HepG2 (cell line): ENCODE data around the gene SUCLA2. TPM values are rescaled to one million over a fixed set of nuclear protein-coding genes. Genes with fewer than 3 reads are reported as not detected.

Experiments used
- ATF6 ChIP-seq: sonication (generic); formaldehyde crosslinking; conservative IDR thresholded peaks from 2 replicates; pipeline ENCODE4 v1.4.0; 2020; ENCODE audit warnings: missing genetic modification reagents
- NR2F6 ChIP-seq, 2 experiments: IDR thresholded peaks; 2 replicates each; pipeline ENCODE4 v1.6.1; 2016; ENCODE audit warnings: antibody characterized with exemption in 1 of 2, mild to moderate bottlenecking in 1 of 2
- RERE ChIP-seq: IDR thresholded peaks from 2 replicates; pipeline ENCODE4 v1.6.1; 2016; ENCODE audit warnings: low read depth, missing genetic modification reagents, missing compliant biosample characterization
- SNRNP70 ChIP-seq: fragments of 200-400 bp; formaldehyde crosslinking; IDR thresholded peaks from 2 replicates; pipeline ENCODE4 v1.6.1; 2017; ENCODE audit warnings: mild to moderate bottlenecking, low read depth, low read length, moderate library complexity
- ZNF451 ChIP-seq: sonication (generic); formaldehyde crosslinking; IDR thresholded peaks from 2 replicates; pipeline ENCODE4 v1.5.0; 2020; ENCODE audit warnings: mild to moderate bottlenecking, missing genetic modification reagents
- ZNF556 ChIP-seq: sonication (generic); formaldehyde crosslinking; IDR thresholded peaks from 2 replicates; pipeline ENCODE4 v1.4.0; 2020; ENCODE audit warnings: mild to moderate bottlenecking, missing genetic modification reagents, borderline replicate concordance
- ZNF678 ChIP-seq: sonication (generic); formaldehyde crosslinking; IDR thresholded peaks from 2 replicates; pipeline ENCODE4 v1.4.0; 2020; ENCODE audit warnings: mild to moderate bottlenecking, missing genetic modification reagents
- ZNF878 ChIP-seq: sonication (generic); formaldehyde crosslinking; IDR thresholded peaks from 2 replicates; pipeline ENCODE4 v1.8.1; 2023; ENCODE audit warnings: mild to moderate bottlenecking, missing genetic modification reagents, moderate library complexity
- ZSCAN21 ChIP-seq: sonication (generic); formaldehyde crosslinking; IDR thresholded peaks from 2 replicates; pipeline ENCODE4 v1.8.0; 2022; ENCODE audit warnings: mild to moderate bottlenecking, missing genetic modification reagents, moderate library complexity, borderline replicate concordance
- polyA plus RNA-seq, 8 experiments: library from polyadenylated mRNA; depleted of rRNA in 3 of 8; stranded (reverse) in 7 of 8; unstranded in 1 of 8; fragments of >200 nt; fragmentation: Illumina TruSeq in 4 of 8; extraction: Trizol in 4 of 8; gene quantifications; 2 replicates each; pipeline versions ENCODE4 v1.2.1 to v1.2.3, GENCODE V29; 2011 to 2016; ENCODE audit warnings: low read depth in 4 of 8, missing spikeins in 1 of 8, mixed read lengths in 1 of 8; ENCODE audit not compliant: insufficient read depth in 1 of 8
- total RNA-seq, 5 experiments: library from RNA; depleted of rRNA; stranded (reverse); fragments of >200 nt; fragmentation: Illumina TruSeq; extraction: Trizol; gene quantifications; 2 replicates each; pipeline ENCODE4 v1.2.3, GENCODE V29; 2016; ENCODE audit warnings: low read depth in 1 of 5
- TF ChIP-seq, protein P1 (sequence below): sonication (generic); formaldehyde crosslinking; IDR thresholded peaks from 2 replicates; pipeline ENCODE4 v1.4.0; 2020; ENCODE audit warnings: missing genetic modification reagents, low read depth, mild to moderate bottlenecking, borderline replicate concordance
- TF ChIP-seq, protein P2 (sequence below): sonication (generic); formaldehyde crosslinking; IDR thresholded peaks from 2 replicates; pipeline ENCODE4 v1.4.0; 2020; ENCODE audit warnings: missing genetic modification reagents

Gene SUCLA2
- total and polyA plus RNA-seq, 2 of the 13 experiments (the other 11 are each of a cell fraction or from before 2014, with no cell fraction given): 28.4 to 77.1 TPM

- TF ChIP-seq RERE (CRISPR knock-in tag) (no peak), ZSCAN21 (no peak), NR2F6 (IDR thresholded peaks at IDR 0.05) (no peak), NR2F6 (CRISPR knock-in tag; IDR thresholded peaks at IDR 0.05) (peak; percentile 62; the same call in 1 of the 2 replicates), SNRNP70 (no peak), ZNF878 (no peak), ZNF451 (CRISPR knock-in tag) (peak; percentile 29; the same call in 1 of the 2 replicates), ZNF678 (0 out of 2 replicates have a peak, but pooled peaks have one; percentile 58), ZNF556 (CRISPR knock-in tag) (0 out of 2 replicates have a peak, but pooled peaks have one; percentile 54), ATF6 (CRISPR knock-in tag) (no peak)
- TF ChIP-seq, protein P1, sequence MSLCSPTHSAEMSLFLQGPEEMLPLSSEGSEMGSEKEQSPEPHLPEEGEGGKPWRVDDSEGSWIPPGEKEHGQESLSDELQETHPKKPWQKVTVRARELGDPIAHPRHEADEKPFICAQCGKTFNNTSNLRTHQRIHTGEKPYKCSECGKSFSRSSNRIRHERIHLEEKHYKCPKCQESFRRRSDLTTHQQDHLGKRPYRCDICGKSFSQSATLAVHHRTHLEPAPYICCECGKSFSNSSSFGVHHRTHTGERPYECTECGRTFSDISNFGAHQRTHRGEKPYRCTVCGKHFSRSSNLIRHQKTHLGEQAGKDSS (CRISPR knock-in tag): peak; percentile 60; the same call in 1 of the 2 replicates
- TF ChIP-seq, protein P2, sequence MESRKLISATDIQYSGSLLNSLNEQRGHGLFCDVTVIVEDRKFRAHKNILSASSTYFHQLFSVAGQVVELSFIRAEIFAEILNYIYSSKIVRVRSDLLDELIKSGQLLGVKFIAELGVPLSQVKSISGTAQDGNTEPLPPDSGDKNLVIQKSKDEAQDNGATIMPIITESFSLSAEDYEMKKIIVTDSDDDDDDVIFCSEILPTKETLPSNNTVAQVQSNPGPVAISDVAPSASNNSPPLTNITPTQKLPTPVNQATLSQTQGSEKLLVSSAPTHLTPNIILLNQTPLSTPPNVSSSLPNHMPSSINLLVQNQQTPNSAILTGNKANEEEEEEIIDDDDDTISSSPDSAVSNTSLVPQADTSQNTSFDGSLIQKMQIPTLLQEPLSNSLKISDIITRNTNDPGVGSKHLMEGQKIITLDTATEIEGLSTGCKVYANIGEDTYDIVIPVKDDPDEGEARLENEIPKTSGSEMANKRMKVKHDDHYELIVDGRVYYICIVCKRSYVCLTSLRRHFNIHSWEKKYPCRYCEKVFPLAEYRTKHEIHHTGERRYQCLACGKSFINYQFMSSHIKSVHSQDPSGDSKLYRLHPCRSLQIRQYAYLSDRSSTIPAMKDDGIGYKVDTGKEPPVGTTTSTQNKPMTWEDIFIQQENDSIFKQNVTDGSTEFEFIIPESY: no peak
Measured at GRCh38 chr13:48001114-48001881, at the start of gene SUCLA2 (continued).
